ENCODE data around the gene TRIM32.
"Not testable (repeated sequence)": the region's sequence is repeated elsewhere in the genome, so short reads cannot be mapped to it uniquely, and the experiment has no call there.

Gene TRIM32

DNA sequence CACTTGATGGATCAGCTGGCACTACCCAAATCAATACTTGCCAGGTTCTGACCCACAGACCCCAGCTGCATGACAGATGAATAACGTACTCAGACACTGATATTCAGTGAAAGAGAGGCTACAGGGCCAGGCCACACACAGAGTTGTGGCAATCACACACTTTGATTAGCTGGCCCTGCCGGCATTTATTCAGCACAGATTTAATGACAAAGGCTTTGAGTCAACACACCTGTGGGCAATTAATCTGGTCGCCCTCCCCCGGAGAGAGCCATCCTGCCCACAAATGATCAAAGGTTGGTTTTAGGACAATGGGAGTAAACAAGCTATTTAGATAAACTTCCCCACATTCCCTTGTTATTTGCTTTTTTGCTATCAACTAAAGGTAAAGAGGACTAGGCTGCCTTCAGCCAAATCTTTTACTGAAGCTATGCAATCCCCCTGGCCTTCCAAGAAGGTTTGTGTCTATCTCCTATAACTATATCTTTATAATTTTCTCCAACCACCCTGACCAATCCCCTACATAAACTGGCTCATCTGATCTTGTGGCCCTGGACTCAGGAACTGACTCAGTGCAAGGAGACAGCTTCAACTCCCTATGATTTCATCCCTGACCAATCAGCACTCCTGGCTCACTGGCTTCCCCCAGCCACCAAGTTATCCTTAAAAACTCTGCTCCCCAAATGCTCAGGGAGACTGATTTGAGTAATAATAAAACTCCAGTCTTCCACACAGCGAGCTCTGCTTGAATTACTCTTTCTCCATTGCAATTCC, 12.7 kb upstream of the TRIM32 start:
- no peak for FAIRE-seq
- DNase-seq (ENCODE audit: extremely low spot score, insufficient read length, low read depth) = no peak

DNA sequence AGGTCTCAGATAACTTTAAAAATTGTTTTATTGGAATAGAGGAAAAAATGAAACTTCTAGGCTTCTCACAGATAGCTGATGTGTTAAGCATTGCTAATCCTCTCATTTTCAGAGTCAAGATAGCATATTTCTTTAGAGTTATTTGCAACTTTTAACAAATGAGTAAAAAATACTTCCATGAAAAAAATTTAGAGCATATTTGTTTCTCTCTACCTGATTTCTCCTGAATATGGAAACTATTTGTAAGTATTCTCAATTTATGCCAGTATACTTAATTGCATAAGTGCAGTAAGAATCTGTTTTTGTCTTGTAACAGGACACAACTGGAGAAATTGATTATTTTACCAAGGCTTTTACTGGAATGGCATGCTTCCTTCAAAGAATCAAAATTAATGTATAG, 3.6 kb upstream of the TRIM32 start:
- FAIRE-seq (no peak), DNase-seq (ENCODE audit: extremely low spot score, insufficient read length, low read depth) (no peak)

DNA sequence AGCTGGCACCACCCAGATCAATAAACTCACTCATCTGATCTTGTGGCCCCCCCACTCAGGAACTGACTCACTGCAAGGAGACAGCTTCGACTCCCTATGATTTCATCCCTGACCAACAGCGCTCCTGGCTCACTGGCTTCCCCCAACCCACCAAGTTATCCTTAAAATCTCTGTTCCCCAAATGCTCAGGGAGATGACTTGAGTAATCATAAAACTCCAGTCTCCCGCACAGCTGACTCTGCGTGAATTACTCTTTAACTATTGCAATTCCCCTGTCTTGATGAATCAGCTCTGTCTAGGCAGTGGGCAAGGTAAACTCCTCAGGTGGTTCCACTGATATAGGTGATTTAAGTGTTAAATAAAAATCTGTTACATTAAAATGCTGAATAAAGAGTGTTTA, 1.9 kb upstream of the TRIM32 start:
- DNase-seq (ENCODE audit: extremely low spot score, insufficient read length, low read depth) = no peak
- FAIRE-seq = no peak

DNA sequence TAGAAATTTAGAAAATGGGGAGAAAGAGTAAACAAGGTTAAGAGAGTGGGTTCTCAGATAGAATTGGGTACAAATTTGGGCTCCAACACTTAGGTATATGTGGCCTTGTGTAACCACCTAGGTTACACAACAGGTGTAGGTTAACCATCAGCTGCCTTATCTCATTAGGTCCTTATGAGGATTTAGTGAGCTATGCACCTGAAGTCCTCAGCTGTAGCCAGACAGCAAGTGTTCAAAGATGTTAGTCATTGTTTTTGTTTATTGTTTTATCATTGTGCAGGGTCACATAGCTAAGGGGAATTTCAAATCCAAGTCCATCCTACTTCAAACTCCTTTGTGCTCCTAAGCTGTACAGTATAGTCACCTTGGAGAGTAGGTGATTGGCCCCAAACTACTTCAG, 970 bp upstream of the TRIM32 start:
- DNase-seq (ENCODE audit: extremely low spot score, insufficient read length, low read depth) (no peak), FAIRE-seq (no peak)

DNA sequence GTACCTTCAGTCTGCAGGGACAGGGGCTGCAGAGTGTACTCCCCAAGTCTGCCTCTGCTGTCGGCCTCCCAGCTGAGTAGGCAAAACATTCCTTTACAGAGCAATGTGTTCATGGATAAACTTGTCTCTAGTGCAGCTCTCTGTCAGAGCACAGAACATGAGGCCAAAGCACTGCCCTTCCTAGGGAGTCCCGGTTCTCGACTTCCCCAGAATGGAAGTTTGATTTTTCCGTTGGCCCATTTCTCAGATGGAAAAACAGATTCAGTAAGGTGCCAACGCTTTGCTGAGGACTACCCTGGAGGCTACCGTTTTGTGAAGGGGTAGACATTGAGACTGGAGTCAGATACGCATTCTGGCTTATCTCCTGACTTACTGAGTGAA, 422 bp upstream of the TRIM32 start:
- FAIRE-seq (peak; percentile 12), DNase-seq (ENCODE audit: extremely low spot score, insufficient read length, low read depth) (no peak)

DNA sequence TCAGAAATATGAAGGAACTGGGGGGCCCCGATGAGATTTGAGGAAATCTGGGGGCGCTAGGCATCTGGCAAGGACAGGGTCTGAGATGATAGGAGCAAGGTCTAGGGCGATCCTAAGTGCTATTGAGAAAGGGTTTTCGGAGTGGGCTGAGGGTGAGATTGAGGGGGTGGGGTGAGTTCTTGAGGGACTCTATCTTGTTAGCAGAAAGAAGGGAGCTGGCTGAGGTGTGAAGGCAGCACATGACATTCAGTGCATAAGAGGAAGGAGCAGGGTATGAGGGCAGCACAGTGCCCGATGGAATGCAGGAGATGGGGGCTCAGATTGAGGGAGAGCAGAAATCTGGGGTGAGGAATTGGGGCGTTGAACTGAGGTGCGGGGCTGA, 640 bp downstream of the TRIM32 start:
- DNase-seq (ENCODE audit: extremely low spot score, insufficient read length, low read depth) = no peak
- FAIRE-seq = no peak

DNA sequence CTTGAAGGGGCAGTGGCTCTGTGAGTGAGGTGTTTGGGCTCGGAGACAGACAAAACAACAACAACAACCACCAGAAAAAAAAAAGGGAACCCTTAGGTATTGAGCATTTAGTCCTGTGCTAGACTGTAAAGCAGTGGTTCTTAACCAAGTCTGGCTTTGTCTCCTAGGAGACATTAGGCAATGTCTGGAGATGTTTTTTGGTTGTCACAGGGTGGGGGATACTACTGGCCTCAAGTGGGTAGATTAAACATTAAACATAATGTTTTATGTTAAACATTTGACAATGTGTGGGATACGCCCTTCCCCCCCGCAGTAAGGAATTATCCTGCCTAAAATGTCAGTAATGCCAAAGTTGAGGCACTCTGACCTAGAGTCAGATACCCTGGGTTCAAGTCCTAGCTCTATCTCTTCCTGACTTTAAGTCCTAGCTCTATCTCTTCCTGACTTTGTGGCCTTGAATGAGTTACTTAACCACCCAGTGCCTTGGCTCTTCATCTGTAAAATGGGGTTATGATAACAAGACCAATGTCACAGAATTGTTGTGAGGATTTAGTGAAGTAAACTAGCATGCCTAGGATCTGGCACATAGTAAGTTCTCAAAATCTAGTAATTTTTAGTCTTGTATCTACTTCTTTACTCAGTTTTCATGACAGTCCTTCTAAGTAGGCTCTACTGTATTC, 1.8 kb downstream of the TRIM32 start:
- no peak for DNase-seq (ENCODE audit: extremely low spot score, insufficient read length, low read depth)
- no peak for FAIRE-seq

DNA sequence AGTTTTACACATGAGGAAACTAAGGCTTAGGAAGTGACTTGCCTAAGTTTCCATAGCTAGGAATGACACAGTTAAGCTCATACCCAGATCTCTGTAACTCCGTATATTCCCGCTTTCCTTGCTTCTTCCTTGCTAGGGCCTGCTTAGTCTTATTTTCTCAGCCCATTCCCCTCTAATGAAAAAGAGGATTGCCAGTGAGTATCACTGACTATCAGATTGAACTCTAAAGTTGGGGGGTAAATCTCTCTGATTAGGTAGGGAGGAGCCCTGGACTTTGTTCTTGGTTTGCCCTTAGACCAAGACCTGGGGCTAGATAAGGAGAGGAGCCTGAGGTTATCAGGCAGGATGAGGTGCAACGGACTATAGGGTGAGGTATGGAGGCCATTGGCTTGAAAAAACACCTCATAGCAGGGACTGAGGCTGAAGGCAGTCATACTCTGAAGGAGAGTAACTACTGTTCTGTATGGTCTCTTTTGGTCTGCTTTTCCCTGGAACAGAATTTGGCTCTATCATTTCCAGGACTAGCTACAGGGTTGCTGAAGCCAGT, 2.5 kb downstream of the TRIM32 start:
- no peak for DNase-seq (ENCODE audit: extremely low spot score, insufficient read length, low read depth)
- FAIRE-seq = no peak

DNA sequence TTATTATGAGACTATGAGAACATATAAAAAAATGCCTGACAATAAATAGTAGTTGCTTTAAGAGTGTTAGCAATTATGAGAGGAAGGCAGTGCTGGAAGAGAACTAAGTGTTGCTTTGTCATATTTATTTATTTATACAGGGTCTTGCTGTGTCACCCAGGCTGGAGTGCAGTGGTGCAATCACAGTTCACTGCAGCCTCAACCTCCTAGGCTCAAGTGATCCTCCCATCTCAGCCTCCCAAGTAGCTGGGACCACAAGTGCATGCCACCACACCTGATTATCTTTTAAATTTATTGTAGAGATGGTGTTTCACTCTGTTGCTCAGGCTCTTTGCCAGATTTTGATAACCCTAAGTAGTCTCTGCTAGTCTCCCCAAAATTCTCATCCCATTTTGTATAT, 3.7 kb downstream of the TRIM32 start:
- not testable (repeated sequence) for DNase-seq (ENCODE audit: extremely low spot score, insufficient read length, low read depth); FAIRE-seq

DNA sequence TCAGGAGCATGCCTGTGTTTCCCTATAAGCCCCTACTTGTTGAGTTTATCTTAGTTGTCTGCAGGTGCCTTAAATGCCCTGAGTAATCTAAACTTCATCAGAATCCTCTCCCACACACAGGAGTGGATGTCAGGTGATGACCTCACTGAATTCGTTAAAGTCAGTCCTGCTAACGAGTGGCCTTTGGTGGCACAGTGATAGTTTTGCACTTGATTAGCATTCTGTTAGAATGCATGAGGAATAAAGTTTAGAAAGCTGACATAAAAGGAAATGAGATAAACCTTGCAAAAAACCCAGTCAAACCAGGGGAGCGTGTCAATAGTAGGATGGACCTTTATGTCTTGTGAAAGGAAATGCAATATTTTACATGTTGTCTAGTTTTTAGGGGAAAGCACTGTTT, 4.5 kb downstream of the TRIM32 start:
- DNase-seq (ENCODE audit: extremely low spot score, insufficient read length, low read depth) = no peak
- FAIRE-seq = no peak

DNA sequence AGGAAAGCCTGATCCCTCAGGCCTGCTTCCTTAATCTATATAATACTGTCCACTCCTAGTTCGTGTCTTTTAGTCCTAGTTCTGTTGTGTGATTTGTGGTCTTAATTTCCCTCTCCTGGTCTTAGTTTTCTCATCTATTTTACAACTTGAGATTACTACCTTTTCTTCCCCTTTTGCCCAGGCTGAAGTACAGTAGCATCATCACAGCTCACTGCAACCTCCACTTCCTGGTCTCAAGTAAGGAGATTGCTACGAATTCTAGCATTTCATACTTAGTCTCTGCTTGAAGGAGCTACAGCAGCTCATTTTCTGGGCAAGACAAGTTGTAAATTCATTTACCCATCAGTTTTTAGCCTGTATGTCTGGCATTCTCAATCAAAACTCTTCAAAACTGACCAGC, 5.5 kb downstream of the TRIM32 start:
- FAIRE-seq (no peak), DNase-seq (ENCODE audit: extremely low spot score, insufficient read length, low read depth) (no peak)

DNA sequence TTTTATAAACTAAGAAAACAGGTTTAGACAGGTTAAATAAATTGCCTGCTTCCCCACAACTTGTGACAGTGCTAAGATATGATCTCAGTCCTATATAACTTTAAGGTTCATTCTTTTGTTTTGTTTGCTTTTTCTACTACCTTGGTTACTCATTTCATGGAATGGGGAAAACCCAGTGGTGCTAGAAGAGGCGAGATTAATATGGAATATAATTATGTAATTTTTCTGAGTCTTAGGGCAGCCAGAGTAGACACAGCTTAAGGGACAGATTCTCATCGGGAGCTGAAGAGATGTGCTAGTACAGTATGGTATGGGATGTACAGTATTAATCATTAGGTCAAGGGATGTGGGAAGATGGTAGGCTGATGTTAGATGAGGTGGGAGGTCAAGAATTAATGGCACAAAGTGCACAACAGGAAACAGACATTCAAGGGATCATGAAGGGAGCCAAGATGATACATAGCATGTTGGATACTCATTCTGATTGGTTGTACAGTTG, 6.2 kb downstream of the TRIM32 start:
- FAIRE-seq (no peak), DNase-seq (ENCODE audit: extremely low spot score, insufficient read length, low read depth) (no peak)

DNA sequence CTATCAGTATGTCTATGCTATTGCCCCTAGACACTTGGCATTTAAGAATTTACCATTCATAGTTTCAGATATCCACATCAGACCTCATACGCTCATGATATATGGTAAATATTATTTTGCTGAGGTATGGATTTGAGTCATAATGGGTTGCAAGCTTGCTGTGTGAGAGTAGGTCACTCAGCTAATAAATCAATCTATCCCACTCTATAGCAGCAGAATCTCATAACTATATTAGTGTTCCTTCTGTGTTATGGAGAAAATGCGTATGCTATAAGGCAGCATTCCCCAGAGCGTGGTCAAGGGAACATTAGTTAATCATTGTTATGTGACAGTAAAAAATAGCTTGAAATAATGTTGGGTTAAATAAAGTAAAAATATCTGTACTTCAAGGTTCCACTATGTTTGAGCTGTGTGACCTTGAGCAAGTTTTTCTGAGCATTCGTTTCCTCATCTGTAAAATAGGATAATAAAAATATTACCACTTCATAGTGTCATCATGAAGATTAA, 7.7 kb downstream of the TRIM32 start:
- DNase-seq (ENCODE audit: extremely low spot score, insufficient read length, low read depth) (no peak), FAIRE-seq (no peak)

DNA sequence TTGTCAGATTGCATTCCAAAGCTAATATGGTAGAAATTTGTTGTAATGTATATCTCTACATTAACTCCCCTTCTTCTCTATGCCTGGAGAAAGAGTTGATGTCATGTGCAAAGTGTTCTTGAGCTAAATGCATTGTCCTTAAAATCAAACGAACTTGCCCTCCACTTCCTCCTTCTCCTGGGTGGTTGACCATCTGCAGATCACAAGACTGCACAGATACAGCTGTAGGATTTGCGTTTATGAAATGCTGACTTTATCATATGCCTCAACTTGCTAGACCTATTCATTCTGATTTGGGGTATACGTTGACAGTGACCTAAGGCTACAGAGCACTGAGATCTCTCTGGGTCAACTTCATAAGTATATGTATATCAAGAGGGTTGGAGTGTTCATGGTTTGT, 8.3 kb downstream of the TRIM32 start:
- FAIRE-seq (no peak), DNase-seq (ENCODE audit: extremely low spot score, insufficient read length, low read depth) (no peak)

DNA sequence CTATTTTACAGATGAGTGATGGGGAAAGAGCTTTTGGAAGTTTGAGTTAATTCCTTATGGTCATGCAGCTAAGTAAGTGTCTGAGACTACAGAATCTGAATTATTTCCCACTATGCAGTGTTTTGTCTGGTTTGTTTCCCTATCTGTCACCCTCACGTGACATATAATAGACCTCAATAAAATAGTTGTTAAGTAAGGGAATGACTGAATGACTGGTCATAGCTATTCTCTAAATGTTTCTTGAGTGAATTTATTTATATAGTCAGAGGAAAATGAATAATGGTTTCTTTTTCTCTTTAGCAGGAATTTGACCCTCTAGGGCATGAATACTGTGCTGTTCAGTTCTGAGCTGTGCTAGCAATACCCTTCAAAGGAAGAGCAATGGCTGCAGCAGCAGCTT, 10.3 kb downstream of the TRIM32 start:
- no peak for FAIRE-seq
- no peak for DNase-seq (ENCODE audit: extremely low spot score, insufficient read length, low read depth)

DNA sequence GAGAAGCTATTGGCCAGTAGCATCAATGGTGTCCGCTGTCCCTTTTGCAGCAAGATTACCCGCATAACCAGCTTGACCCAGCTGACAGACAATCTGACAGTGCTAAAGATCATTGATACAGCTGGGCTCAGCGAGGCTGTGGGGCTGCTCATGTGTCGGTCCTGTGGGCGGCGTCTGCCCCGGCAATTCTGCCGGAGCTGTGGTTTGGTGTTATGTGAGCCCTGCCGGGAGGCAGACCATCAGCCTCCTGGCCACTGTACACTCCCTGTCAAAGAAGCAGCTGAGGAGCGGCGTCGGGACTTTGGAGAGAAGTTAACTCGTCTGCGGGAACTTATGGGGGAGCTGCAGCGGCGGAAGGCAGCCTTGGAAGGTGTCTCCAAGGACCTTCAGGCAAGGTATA, 10.8 kb downstream of the TRIM32 start:
- no peak for DNase-seq (ENCODE audit: extremely low spot score, insufficient read length, low read depth)
- FAIRE-seq = no peak

DNA sequence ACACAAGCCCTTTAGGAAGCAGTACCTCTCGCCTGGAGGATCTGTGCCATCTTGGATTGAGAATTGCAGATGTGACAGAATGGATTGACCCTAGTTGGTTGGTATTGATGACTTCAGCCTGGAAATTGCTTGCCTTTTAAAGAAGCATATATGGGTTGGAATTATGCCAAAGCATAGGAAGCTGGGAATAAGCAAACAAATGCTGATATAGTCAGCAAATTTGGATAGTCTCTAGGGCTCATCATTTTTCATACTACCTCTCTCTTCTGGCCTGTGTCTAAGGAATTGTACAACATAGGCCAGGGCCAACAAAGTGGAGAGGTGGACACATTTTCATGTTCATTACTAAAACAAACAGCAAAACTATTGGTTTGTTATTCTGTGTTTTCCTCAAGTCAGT, 13.2 kb downstream of the TRIM32 start:
- DNase-seq (ENCODE audit: extremely low spot score, insufficient read length, low read depth) (no peak), FAIRE-seq (no peak)

DNA sequence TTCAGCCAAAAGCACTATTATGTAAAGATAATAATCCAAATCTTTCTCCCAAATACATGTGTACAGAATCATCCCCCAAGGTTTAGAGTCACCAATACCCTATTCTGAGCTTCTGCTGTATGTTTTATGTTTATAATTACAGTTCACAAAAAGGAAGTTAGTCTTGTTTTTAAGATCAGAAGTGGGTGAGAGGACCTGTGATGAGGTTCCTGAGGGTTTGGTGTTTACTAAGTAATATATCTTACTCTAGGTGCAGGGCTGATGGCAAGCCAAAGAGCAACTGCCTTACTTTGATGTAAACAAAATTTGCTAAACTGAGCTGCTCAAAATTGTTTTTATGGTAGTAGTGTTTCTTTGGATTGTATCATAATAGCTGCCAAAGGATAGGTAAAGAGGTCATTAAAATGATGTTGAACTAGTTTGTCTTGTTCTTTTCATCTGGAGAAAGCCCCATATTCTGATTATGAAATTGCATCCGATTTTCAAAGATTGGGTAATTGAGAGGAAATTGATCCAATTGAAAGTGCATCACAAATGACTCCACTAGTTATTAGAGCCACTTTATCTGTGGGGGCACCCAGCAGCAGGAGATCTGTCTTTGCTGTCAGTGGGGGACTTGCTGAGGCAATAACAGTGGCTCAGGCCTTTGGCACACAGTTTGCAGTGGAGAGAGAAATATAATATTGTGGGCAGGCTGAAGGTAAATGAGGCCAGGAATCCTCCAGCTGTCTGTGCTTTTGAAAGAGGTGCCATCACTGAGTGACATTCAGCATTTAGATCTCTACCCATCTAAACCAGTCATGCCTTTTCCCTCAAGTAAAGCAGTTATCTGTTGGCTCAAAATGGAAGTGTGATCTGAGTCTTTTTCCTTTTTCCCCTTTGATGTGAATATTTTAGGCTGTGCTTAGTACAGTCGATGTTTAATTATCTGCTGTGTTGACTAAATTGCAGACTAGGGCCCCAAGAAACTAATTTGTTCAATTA, 14.1 kb downstream of the TRIM32 start:
- FAIRE-seq (no peak), DNase-seq (ENCODE audit: extremely low spot score, insufficient read length, low read depth) (no peak)

DNA sequence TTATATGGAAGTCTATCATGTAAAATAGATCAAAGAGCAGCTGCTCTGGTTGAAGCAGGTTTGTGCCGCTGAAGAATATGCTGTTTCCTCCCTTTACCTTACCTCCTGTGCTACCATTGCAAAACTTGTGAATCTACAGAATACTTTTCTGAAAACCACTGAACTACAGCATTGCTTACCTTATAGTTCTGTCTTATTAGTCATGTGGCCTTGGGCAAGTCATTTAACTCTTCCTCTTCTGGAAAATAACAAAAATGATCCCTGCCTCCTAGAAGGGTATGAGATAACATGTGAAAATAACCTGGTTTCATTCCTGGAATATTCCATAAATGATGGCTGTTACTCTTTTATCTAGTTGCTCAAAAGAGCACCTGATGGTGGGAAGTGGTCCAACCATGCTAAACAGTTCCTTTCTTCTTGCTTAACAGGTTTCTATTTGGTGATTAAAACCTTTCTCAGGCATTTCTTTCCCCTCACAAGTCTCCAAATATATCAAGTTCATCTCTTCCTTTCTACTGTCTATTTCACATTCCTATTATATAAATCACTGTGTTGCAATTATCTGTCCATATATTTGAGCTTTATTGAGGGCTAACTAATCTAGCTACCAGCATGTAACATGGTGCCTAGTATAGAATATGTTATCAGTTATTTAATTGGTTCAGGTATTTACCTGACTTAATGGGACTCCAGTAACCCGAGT, 15.0 kb downstream of the TRIM32 start:
- FAIRE-seq (no peak), DNase-seq (ENCODE audit: extremely low spot score, insufficient read length, low read depth) (no peak)

DNA sequence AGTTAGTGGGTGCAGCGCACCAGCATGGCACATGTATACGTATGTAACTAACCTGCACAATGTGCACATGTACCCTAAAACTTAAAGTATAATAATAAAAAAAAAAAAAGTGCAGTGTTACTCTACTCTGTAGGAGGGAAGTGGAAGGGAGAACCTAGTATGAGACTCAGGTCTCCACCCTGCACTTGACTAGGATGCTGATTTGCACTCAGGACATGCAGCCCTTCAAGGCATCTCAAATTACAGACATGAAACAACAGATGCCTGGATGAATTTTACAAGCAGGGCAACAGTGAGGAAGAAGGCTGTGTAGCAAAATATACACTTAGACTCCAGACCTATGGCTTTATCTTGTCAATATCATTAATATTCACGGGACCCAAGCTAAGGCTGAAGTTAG, 16.5 kb downstream of the TRIM32 start:
- no peak for FAIRE-seq
- DNase-seq (ENCODE audit: extremely low spot score, insufficient read length, low read depth) = no peak
